ENCODE results near the gene ASB18.

The ASB18 gene

GRCh38 chr2:236240228-236240990, 23.8 kb downstream of the ASB18 start:
- Histone ChIP-seq H3K9me2 (ENCODE audit: low read depth, low read length) (no peaks in the 10 kb centered on the region), H3K27me3 (ENCODE audit: insufficient read depth, low read length) (no peaks in the 10 kb centered on the region), H2AFZ (ENCODE audit: low read length) (no peak overlapping the region), H3K36me3 (ENCODE audit: insufficient read depth, low read length) (no peaks in the 10 kb centered on the region), H4K20me1 (ENCODE audit: insufficient read depth, low read length) (no peaks in the 10 kb centered on the region), H3K9ac (ENCODE audit: low read length) (no peak overlapping the region), H3K4me3 (ENCODE audit: low read depth, low read length, poor library complexity, severe bottlenecking) (no peak overlapping the region), H3K4me2 (ENCODE audit: low read length) (no peak overlapping the region), H3K27ac (ENCODE audit: low read depth, low read length, poor library complexity, severe bottlenecking) (no peak overlapping the region), H3K9me3 (ENCODE audit: low read length) (no peaks in the 10 kb centered on the region), H3K4me1 (ENCODE audit: insufficient read depth, low read length, severe bottlenecking) (no peaks in the 10 kb centered on the region), H3K79me2 (ENCODE audit: insufficient read depth, low read length) (no peaks in the 10 kb centered on the region), H3F3A (ENCODE audit: insufficient read depth, low read length) (no peaks in the 10 kb centered on the region)
- TF ChIP-seq EZH2 (IDR thresholded peaks at IDR 0.05; ENCODE audit: borderline replicate concordance, low read length) (no peak), CTCF (IDR thresholded peaks at IDR 0.05; ENCODE audit: low read length) (no peak)

DNA sequence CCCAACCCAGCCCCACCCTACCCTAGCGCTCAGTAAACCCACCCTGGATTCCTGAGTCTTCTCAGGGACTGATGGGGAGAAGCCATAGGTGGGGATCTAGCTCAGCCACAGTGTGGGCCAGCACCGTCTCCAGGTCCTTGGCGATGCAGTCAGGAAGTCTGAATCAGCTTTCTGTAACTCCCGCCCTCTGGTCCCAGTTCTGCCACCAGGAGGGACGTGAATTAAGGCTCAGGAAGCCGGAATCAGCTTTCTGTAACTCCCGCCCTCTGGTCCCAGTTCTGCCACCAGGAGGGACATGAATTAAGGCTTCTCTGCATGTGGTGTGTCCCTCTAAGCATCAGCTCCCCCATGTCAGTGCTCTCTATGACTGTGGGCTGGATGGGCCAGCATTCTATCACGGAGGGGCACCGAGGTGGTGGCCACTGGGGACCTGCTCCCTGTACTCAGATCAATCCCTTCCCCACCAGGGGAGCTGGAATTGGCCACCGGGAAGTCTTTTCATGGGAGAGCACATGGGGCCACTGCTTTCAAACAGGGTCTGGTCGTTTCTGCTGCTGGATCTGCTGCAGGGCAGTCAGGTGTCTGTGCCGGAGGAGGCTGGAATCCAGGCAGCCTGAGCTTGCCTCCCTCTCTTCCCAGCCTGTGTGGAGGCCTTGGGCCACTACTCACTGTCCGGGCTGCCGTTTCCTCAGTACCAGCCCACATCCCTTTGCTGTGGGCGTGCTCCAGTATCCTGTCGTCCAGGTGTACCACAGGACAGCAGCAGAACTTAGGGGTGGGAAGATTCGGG, 24.7 kb downstream of the ASB18 start:
- Histone ChIP-seq H3K9me3 (ENCODE audit: low read length) (no peaks in the 10 kb centered on the region), H3K79me2 (ENCODE audit: insufficient read depth, low read length) (no peaks in the 10 kb centered on the region), H3K36me3 (ENCODE audit: insufficient read depth, low read length) (no peaks in the 10 kb centered on the region)

GRCh38 chr2:236238751-236239150, 25.5 kb downstream of the ASB18 start:
- H3K4me2 ChIP-seq (ENCODE audit: low read length), result no peak overlapping the region
- H3K9me3 ChIP-seq (ENCODE audit: low read length), result no peaks in the 10 kb centered on the region
- H3F3A ChIP-seq (ENCODE audit: insufficient read depth, low read length), result no peaks in the 10 kb centered on the region
- no peak overlapping the region for H3K4me3 ChIP-seq (ENCODE audit: low read depth, low read length, poor library complexity, severe bottlenecking)
- H2AFZ ChIP-seq (ENCODE audit: low read length), result no peak overlapping the region
- H3K4me1 ChIP-seq (ENCODE audit: insufficient read depth, low read length, severe bottlenecking), result no peaks in the 10 kb centered on the region
- no peak overlapping the region for H3K27ac ChIP-seq (ENCODE audit: low read depth, low read length, poor library complexity, severe bottlenecking)
- no peaks in the 10 kb centered on the region for H3K9me2 ChIP-seq (ENCODE audit: low read depth, low read length)
- H3K79me2 ChIP-seq (ENCODE audit: insufficient read depth, low read length), result no peaks in the 10 kb centered on the region
- H3K36me3 ChIP-seq (ENCODE audit: insufficient read depth, low read length), result no peaks in the 10 kb centered on the region
- no peaks in the 10 kb centered on the region for H4K20me1 ChIP-seq (ENCODE audit: insufficient read depth, low read length)
- H3K9ac ChIP-seq (ENCODE audit: low read length), result no peak overlapping the region
- H3K27me3 ChIP-seq (ENCODE audit: insufficient read depth, low read length), result no peaks in the 10 kb centered on the region
- TF ChIP-seq EZH2 (IDR thresholded peaks at IDR 0.05; ENCODE audit: borderline replicate concordance, low read length) (no peak), CTCF (IDR thresholded peaks at IDR 0.05; ENCODE audit: low read length) (no peak)

More for the DNA sequence above, 24.7 kb downstream of the ASB18 start:
- H3K27me3 ChIP-seq (ENCODE audit: insufficient read depth, low read length), result no peaks in the 10 kb centered on the region
- H3K4me2 ChIP-seq (ENCODE audit: low read length), result no peak overlapping the region
- H3K4me3 ChIP-seq (ENCODE audit: low read depth, low read length, poor library complexity, severe bottlenecking), result no peak overlapping the region
- H2AFZ ChIP-seq (ENCODE audit: low read length), result no peak overlapping the region
- H3K9me2 ChIP-seq (ENCODE audit: low read depth, low read length), result no peaks in the 10 kb centered on the region
- H3F3A ChIP-seq (ENCODE audit: insufficient read depth, low read length), result no peaks in the 10 kb centered on the region
- no peak overlapping the region for H3K9ac ChIP-seq (ENCODE audit: low read length)
- H3K27ac ChIP-seq (ENCODE audit: low read depth, low read length, poor library complexity, severe bottlenecking), result no peak overlapping the region
- H3K4me1 ChIP-seq (ENCODE audit: insufficient read depth, low read length, severe bottlenecking), result no peaks in the 10 kb centered on the region
- TF ChIP-seq EZH2 (IDR thresholded peaks at IDR 0.05; ENCODE audit: borderline replicate concordance, low read length), result no peak
- no peak for TF ChIP-seq CTCF (IDR thresholded peaks at IDR 0.05; ENCODE audit: low read length)
- H4K20me1 ChIP-seq (ENCODE audit: insufficient read depth, low read length), result no peaks in the 10 kb centered on the region

Data from OCI-LY1 (cell line).